DND-41 (cell line): ENCODE data around the gene CAMSAP2.

Experiments
- EZH2 ChIP-seq: IDR thresholded peaks from 3 replicates; pipeline ENCODE4 v1.6.1; 2012; ENCODE audit warnings: borderline replicate concordance, low read depth, mild to moderate bottlenecking, moderate library complexity, low read length, inconsistent platforms; ENCODE audit not compliant: severe bottlenecking
- TF ChIP-seq, protein P1 (sequence below): IDR thresholded peaks from 2 replicates; pipeline ENCODE4 v1.5.1; 2012; ENCODE audit warnings: borderline replicate concordance, low read length, moderate library complexity, mild to moderate bottlenecking; ENCODE audit not compliant: poor library complexity, severe bottlenecking; ENCODE audit errors: extremely low read depth

DNA sequence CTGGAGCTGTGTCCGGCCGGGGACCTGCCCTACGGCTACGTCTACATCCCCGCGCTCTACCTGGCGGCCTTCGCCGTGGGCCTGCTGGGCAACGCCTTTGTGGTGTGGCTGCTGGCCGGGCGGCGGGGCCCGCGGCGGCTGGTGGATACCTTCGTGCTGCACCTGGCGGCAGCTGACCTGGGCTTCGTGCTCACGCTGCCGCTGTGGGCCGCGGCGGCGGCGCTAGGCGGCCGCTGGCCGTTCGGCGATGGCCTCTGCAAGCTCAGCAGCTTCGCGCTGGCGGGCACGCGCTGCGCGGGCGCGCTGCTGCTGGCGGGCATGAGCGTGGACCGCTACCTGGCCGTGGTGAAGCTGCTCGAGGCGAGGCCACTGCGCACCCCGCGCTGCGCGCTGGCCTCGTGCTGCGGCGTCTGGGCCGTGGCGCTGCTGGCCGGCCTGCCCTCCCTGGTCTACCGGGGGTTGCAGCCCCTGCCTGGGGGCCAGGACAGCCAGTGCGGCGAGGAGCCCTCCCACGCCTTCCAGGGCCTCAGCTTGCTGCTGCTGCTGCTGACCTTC is 134.5 kb downstream of the CAMSAP2 start:
- TF ChIP-seq, protein P1, sequence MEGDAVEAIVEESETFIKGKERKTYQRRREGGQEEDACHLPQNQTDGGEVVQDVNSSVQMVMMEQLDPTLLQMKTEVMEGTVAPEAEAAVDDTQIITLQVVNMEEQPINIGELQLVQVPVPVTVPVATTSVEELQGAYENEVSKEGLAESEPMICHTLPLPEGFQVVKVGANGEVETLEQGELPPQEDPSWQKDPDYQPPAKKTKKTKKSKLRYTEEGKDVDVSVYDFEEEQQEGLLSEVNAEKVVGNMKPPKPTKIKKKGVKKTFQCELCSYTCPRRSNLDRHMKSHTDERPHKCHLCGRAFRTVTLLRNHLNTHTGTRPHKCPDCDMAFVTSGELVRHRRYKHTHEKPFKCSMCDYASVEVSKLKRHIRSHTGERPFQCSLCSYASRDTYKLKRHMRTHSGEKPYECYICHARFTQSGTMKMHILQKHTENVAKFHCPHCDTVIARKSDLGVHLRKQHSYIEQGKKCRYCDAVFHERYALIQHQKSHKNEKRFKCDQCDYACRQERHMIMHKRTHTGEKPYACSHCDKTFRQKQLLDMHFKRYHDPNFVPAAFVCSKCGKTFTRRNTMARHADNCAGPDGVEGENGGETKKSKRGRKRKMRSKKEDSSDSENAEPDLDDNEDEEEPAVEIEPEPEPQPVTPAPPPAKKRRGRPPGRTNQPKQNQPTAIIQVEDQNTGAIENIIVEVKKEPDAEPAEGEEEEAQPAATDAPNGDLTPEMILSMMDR, result no peak
- no peak for TF ChIP-seq EZH2
